Keratinocyte (primary cell): Measurements from ENCODE around the gene NDUFB1. TPM values are rescaled to one million over a fixed set of nuclear protein-coding genes. Genes with fewer than 3 reads are reported as not detected.

Source experiments
- DNase-seq: peaks from one replicate; pipeline ENCODE4 v3.0.0-alpha.2; 2011; ENCODE audit warnings: low read depth, missing footprints, low spot score
- FAIRE-seq: peaks from 2 replicates; lab custom pipeline; 2011; peaks lifted over from hg19 to GRCh38; lab: Jason Lieb, UNC
- H2AFZ ChIP-seq: 2 replicates; pipeline ENCODE4 v1.6.0; 2012; ENCODE audit warnings: low read length, control low read depth, inconsistent platforms; ENCODE audit not compliant: control insufficient read depth
- H3K27ac ChIP-seq: 2 replicates; pipeline ENCODE4 v1.5.1; 2011; ENCODE audit warnings: low read length; ENCODE audit not compliant: control insufficient read depth, insufficient read depth
- H3K27me3 ChIP-seq: 3 replicates; pipeline ENCODE4 v1.6.0; 2011; ENCODE audit warnings: low read length; ENCODE audit not compliant: control insufficient read depth, insufficient read depth; ENCODE audit errors: extremely low read depth
- H3K36me3 ChIP-seq, 2 experiments: 2 replicates in 1 of 2; 3 replicates in 1 of 2; pipeline ENCODE4 v1.5.1; 2011; ENCODE audit warnings: low read length in 2 of 2, mild to moderate bottlenecking in 1 of 2; ENCODE audit not compliant: control insufficient read depth in 2 of 2, insufficient read depth in 2 of 2; ENCODE audit errors: extremely low read depth in 1 of 2
- H3K4me1 ChIP-seq: 3 replicates; pipeline ENCODE4 v1.5.1; 2011; ENCODE audit warnings: low read length; ENCODE audit not compliant: control insufficient read depth, insufficient read depth; ENCODE audit errors: extremely low read depth
- H3K4me2 ChIP-seq: 3 replicates; pipeline ENCODE4 v1.6.0; 2011; ENCODE audit warnings: low read depth, low read length; ENCODE audit not compliant: control insufficient read depth, insufficient read depth; ENCODE audit errors: extremely low read depth
- H3K4me3 ChIP-seq, 3 experiments: fragments of 200-600 bp in 1 of 3; sonication (generic) in 1 of 3; 2 replicates in 2 of 3; 3 replicates in 1 of 3; pipeline ENCODE4 v1.5.1; 2011 to 2016; ENCODE audit warnings: low read length in 3 of 3, mild to moderate bottlenecking in 3 of 3, control low read depth in 2 of 3, inconsistent platforms in 1 of 3, low read depth in 1 of 3, mixed read lengths in 1 of 3, mixed run types in 1 of 3, moderate library complexity in 1 of 3; ENCODE audit not compliant: control insufficient read depth in 2 of 3, insufficient read depth in 2 of 3; ENCODE audit errors: extremely low read depth in 1 of 3
- H3K79me2 ChIP-seq: 2 replicates; pipeline ENCODE4 v1.6.0; 2012; ENCODE audit warnings: low read length; ENCODE audit not compliant: control insufficient read depth, insufficient read depth
- H3K9ac ChIP-seq: 3 replicates; pipeline ENCODE4 v1.6.0; 2011; ENCODE audit warnings: low read length; ENCODE audit not compliant: control insufficient read depth, insufficient read depth; ENCODE audit errors: extremely low read depth
- H3K9me1 ChIP-seq: 3 replicates; pipeline ENCODE4 v1.6.0; 2011; ENCODE audit warnings: low read length; ENCODE audit not compliant: control insufficient read depth, insufficient read depth; ENCODE audit errors: extremely low read depth
- H3K9me3 ChIP-seq: 2 replicates; pipeline ENCODE4 v1.5.1; 2012; ENCODE audit warnings: low read depth, low read length; ENCODE audit not compliant: control insufficient read depth
- H4K20me1 ChIP-seq: 3 replicates; pipeline ENCODE4 v1.6.0; 2011; ENCODE audit warnings: low read length; ENCODE audit not compliant: control insufficient read depth, insufficient read depth; ENCODE audit errors: extremely low read depth
- CTCF ChIP-seq, 3 experiments: IDR thresholded peaks in 1 of 3; conservative IDR thresholded peaks in 1 of 3; optimal IDR thresholded peaks in 1 of 3; 2 replicates in 2 of 3; 3 replicates in 1 of 3; pipeline versions ENCODE3 to v1.5.1; 2011; ENCODE audit warnings: low read length in 3 of 3, mild to moderate bottlenecking in 3 of 3, moderate library complexity in 2 of 3, control low read depth in 1 of 3, inconsistent platforms in 1 of 3; ENCODE audit not compliant: insufficient read depth in 2 of 3; ENCODE audit errors: extremely low read depth in 1 of 3
- EZH2 ChIP-seq: IDR thresholded peaks from one replicate; pipeline ENCODE4 v1.6.1; 2012; ENCODE audit warnings: inconsistent platforms, mild to moderate bottlenecking, low read length, moderate library complexity
- dilution Hi-C: fragments of 300-500 bp; cut with MboI; formaldehyde crosslinking; loops from one replicate; pipeline ENCODE4 v1.7.0; 2020; ENCODE audit warnings: low sequenced_read_pairs; ENCODE audit not compliant: extremely low pct_ligation_motif_present
- polyA plus RNA-seq, 5 experiments: library from polyadenylated mRNA; depleted of rRNA in 3 of 5; stranded (reverse) in 3 of 5; stranded (forward) in 1 of 5; unstranded in 1 of 5; fragments of >200 nt; gene quantifications; 1 replicate in 1 of 5; 2 replicates in 3 of 5; 3 replicates in 1 of 5; pipeline versions ENCODE4 v1.2.1 to v1.2.3, GENCODE V29; 2011 to 2012; ENCODE audit warnings: missing spikeins in 2 of 5, low read depth in 1 of 5, low replicate concordance in 1 of 5

Gene NDUFB1
- polyA plus RNA-seq, 1 donor (not counting 4 experiments of a cell fraction or from before 2014, with no cell fraction given) = 555 TPM

DNA sequence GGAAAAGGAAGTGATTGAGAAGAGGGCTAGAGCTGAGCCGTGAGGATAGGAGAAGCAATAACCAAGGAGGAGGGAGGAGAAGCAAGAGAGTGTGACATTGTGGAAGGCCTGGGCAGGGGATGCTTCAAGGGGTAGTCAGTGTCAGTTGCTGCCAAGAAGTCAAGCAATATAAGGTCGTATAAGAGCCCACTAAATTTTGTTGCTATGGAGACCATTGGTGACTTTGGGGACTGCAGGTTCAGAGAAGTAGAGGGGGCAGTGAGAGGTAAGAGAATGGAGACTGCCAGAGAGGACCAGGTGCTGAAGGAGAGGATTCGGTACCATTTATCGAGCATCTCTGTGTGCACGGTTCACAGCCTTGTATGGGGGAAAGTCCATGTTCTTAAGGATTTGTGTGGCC lies 12.0 kb downstream of the NDUFB1 start:
- no peak for FAIRE-seq

GRCh38 chr14:92108345-92109254 lies 12.9 kb downstream of the NDUFB1 start:
- no peaks in the 10 kb centered on the region for H3K9me3 ChIP-seq
- H3K4me1 ChIP-seq = peaks cover 3% of the 10 kb centered on the region
- no peak overlapping the region for H3K4me2 ChIP-seq
- peak overlapping the region; percentile 7 for H2AFZ ChIP-seq
- H3K27ac ChIP-seq = no peak overlapping the region
- H3K36me3 ChIP-seq = no peaks in the 10 kb centered on the region
- no peaks in the 10 kb centered on the region for H3K27me3 ChIP-seq
- no peaks in the 10 kb centered on the region for H4K20me1 ChIP-seq
- FAIRE-seq (no peak), DNase-seq (no peak)
- H3K4me3 ChIP-seq = no peak overlapping the region
- TF ChIP-seq CTCF (optimal IDR thresholded peaks at IDR 0.05 in 1 of 3, IDR thresholded peaks at IDR 0.05 in 1 of 3, conservative IDR thresholded peaks at IDR 0.05 in 1 of 3; ENCODE audit: extremely low read depth in 1 of 3, insufficient read depth in 2 of 3, low read length in 3 of 3) = no peak
- no peak for TF ChIP-seq EZH2
- H3K9me1 ChIP-seq = no peaks in the 10 kb centered on the region
- dilution Hi-C loops = no loop called here
- no peak overlapping the region for H3K9ac ChIP-seq
- H3K79me2 ChIP-seq = peaks cover 19% of the 10 kb centered on the region

More for the DNA sequence above, 12.0 kb downstream of the NDUFB1 start:
- Histone ChIP-seq H3K79me2 (peaks cover 12% of the 10 kb centered on the region), H3K4me2 (no peak overlapping the region), H3K9ac (no peak overlapping the region), H3K4me3 (no peak overlapping the region), H4K20me1 (no peaks in the 10 kb centered on the region), H3K27me3 (no peaks in the 10 kb centered on the region), H3K27ac (no peak overlapping the region), H3K4me1 (no peaks in the 10 kb centered on the region), H3K9me3 (no peaks in the 10 kb centered on the region), H3K36me3 (no peaks in the 10 kb centered on the region), H3K9me1 (no peaks in the 10 kb centered on the region), H2AFZ (no peak overlapping the region)
- no peak for TF ChIP-seq EZH2
- no peak for TF ChIP-seq CTCF (optimal IDR thresholded peaks at IDR 0.05 in 1 of 3, IDR thresholded peaks at IDR 0.05 in 1 of 3, conservative IDR thresholded peaks at IDR 0.05 in 1 of 3; ENCODE audit: extremely low read depth in 1 of 3, insufficient read depth in 2 of 3, low read length in 3 of 3)
- no peak for DNase-seq
- dilution Hi-C loops = no loop called here
